Fibroblast of pulmonary artery (primary cell): ENCODE results near the gene SCAI.
A peak's percentile ranks its signal among the peaks of the same experiment; 100 is the strongest.

Source experiments
- DNase-seq: peaks from one replicate; pipeline ENCODE4 v3.0.0-alpha.2; 2010; ENCODE audit warnings: low read depth
- H3K4me3 ChIP-seq: replicated peaks from 2 replicates; pipeline ENCODE4 v1.5.1; 2011; ENCODE audit warnings: low read depth, mild to moderate bottlenecking, control low read depth, low read length, moderate library complexity
- TF ChIP-seq, protein P1 (sequence below): IDR thresholded peaks from 2 replicates; pipeline ENCODE4 v1.5.1; 2011; ENCODE audit warnings: mild to moderate bottlenecking, control low read depth, low read length, inconsistent platforms; ENCODE audit errors: missing control alignments

The SCAI gene

DNA sequence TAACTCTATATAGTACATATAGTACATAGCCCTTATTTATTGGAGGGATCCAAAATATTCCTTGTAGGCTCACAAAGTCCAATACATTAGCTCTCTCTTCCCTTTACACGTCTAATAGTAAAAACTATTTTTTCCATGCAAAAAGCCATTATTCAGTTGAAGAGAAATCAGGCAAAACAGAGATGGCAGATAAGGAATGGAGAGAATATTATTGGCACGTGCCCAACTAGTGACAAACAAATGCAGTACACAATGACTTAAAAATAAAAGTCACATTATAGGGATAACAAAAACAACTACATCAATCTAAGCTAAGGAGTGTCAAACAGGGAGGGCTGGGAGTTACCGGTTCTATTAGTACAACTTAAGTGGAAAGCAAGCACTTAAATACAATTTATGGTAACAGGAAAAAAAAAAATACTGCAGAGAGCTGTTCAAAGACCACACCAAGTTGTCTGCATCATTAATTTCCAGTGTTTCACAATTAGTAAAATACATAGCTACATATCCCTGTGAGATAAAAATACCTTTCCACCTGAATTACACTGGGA lies 4.1 kb upstream of the SCAI start:
- DNase-seq: no peak
- H3K4me3 ChIP-seq: no peak overlapping the region
- TF ChIP-seq, protein P1, sequence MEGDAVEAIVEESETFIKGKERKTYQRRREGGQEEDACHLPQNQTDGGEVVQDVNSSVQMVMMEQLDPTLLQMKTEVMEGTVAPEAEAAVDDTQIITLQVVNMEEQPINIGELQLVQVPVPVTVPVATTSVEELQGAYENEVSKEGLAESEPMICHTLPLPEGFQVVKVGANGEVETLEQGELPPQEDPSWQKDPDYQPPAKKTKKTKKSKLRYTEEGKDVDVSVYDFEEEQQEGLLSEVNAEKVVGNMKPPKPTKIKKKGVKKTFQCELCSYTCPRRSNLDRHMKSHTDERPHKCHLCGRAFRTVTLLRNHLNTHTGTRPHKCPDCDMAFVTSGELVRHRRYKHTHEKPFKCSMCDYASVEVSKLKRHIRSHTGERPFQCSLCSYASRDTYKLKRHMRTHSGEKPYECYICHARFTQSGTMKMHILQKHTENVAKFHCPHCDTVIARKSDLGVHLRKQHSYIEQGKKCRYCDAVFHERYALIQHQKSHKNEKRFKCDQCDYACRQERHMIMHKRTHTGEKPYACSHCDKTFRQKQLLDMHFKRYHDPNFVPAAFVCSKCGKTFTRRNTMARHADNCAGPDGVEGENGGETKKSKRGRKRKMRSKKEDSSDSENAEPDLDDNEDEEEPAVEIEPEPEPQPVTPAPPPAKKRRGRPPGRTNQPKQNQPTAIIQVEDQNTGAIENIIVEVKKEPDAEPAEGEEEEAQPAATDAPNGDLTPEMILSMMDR: no peak

DNA sequence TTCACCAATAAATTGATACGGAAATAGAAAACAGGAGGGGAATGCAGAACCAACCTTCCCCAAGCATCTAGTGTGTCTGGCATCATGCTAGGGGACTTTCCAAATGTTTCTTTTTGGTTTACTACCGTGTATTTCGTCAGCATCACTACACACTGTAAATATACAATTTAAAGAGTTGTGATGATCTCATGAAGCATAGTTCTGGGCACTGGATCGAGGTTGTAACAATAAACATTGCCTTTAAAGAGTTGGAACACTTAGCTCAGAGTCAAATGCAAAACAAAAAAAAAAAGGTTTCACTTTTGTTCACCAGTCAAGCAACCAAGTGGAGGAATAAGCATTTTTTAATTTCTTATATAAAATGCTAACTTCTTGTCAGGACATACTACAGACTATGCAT lies 2.9 kb upstream of the SCAI start:
- DNase-seq: peak; percentile 44
- TF ChIP-seq, protein P1: no peak
- H3K4me3 ChIP-seq: no peak overlapping the region

DNA sequence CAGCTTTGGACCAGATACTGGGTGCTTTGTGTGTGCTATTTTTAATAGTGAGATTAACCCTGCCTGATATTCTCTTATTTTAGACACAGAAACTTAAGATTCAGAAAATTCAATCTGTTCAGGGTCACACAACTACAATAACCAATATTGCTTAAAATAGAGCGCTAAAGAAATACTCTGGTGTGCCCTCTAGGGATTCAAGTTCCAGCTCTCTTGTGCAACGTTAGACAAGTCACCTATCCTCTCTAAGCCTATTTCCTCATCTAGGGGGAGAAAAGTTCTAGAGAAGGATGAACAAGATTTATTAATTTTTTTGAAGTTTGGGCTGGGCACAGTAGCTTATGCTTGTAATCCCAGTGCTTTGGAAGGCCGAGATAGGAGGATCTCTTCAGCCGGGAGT lies 2.1 kb upstream of the SCAI start:
- H3K4me3 ChIP-seq: no peak overlapping the region
- DNase-seq: no peak
- TF ChIP-seq, protein P1: no peak

GRCh38 chr9:125142560-125143376 lies 560 bp downstream of the SCAI start:
- TF ChIP-seq, protein P1: no peak
- DNase-seq: no peak
- peak overlapping the region; percentile 65 for H3K4me3 ChIP-seq

DNA sequence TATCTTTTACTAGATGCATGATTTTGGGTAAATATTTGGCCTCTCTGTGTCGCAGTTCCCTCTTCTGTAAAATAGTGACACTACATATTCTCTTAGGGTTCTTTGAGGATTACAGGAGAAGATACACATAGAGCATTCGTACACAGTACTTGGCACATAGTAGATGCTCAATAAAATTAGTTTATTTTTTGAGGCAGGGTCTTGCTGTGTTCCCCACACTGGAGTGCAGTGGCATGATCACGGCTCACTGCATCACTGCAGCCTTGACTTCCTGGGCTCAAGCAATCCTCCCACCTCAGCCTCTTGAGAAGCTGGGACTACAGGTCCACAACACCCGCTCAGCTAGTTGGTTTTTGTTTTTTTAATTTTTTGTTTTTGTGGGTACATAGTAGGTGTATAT lies 1.6 kb downstream of the SCAI start:
- no peak overlapping the region for H3K4me3 ChIP-seq
- no peak for DNase-seq
- TF ChIP-seq, protein P1: no peak

GRCh38 chr9:125141251-125141650 lies 2.1 kb downstream of the SCAI start:
- H3K4me3 ChIP-seq: no peak overlapping the region
- DNase-seq: no peak
- TF ChIP-seq, protein P1: no peak
